ENCODE results near the gene TOM1. TPM values are rescaled to one million over a fixed set of nuclear protein-coding genes. Genes with fewer than 3 reads are reported as not detected.
A peak's percentile ranks its signal among the peaks of the same experiment; 100 is the strongest.

Gene TOM1
- total RNA-seq, 1 experiment from 2014 or later: 28.2 TPM

- Mint-ChIP-seq H3K27ac (ENCODE audit: low read depth, unreplicated experiment) (no peak overlapping the region), H3K27me3 (ENCODE audit: insufficient read depth, unreplicated experiment) (no peaks in the 10 kb centered on the region), H3K4me1 (ENCODE audit: insufficient read depth, unreplicated experiment) (peaks cover 23% of the 10 kb centered on the region), H3K4me3 (ENCODE audit: unreplicated experiment) (no peak overlapping the region), H3K36me3 (ENCODE audit: insufficient read depth, unreplicated experiment) (peaks cover 10% of the 10 kb centered on the region), H3K9me3 (ENCODE audit: unreplicated experiment) (no peaks in the 10 kb centered on the region)
- intact Hi-C loops (cut with micrococcal nuclease): no loop called here
- no peak for TF ChIP-seq CTCF (IDR thresholded peaks at IDR 0.05; ENCODE audit: unreplicated experiment)
- no peak for DNase-seq (ENCODE audit: unreplicated experiment)
- POLR2A ChIA-PET: no interaction called here
- no TSS peak for BruUV-seq (replicated peaks)
- CTCF ChIA-PET: interaction anchor here (1.0 to 2.6 kb wide), 2 partner anchors 10 to 24 kb away, joined by 3 to 10 read pairs; no protein-coding TSS in a partner anchor
These were observed 75.3 kb downstream of the TOM1 start for GRCh38 chr22:35375031-35375430.

DNA sequence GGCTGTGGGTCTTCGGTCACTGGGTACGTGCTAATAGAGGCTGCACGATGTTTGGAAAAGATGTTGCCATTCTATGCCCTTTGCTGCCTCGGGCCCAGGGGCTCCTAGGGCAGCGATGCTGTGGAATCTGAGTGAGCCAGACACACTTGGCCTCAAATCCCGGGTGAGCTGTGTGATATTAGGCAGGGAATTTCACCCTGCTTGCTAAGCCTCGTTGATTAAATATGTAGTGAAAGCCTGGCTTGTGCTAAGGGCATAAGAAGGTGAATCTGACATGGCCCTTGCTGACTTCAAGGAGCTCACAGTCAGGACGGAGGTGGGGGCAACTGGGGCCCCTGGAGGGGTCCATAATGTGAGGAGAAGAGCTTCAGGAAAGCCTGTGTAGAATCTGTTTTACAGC lies 75.8 kb downstream of the TOM1 start:
- peaks cover 28% of the 10 kb centered on the region for H3K4me1 Mint-ChIP-seq (ENCODE audit: insufficient read depth, unreplicated experiment)
- DNase-seq (ENCODE audit: unreplicated experiment): no peak
- peaks cover 10% of the 10 kb centered on the region for H3K36me3 Mint-ChIP-seq (ENCODE audit: insufficient read depth, unreplicated experiment)
- no TSS peak for BruUV-seq (replicated peaks)
- no peak overlapping the region for H3K27ac Mint-ChIP-seq (ENCODE audit: low read depth, unreplicated experiment)
- no peaks in the 10 kb centered on the region for H3K9me3 Mint-ChIP-seq (ENCODE audit: unreplicated experiment)
- TF ChIP-seq CTCF (IDR thresholded peaks at IDR 0.05; ENCODE audit: unreplicated experiment): no peak
- intact Hi-C loops (cut with micrococcal nuclease): no loop called here
- CTCF ChIA-PET: interaction anchor here (0.8 to 2.6 kb wide), 3 partner anchors 9 to 249 kb away, joined by 3 to 10 read pairs (median 4); no protein-coding TSS in a partner anchor
- POLR2A ChIA-PET: interaction anchor here (0.6 kb wide), 3 partner anchors 37 to 466 kb away, joined by 3 to 4 read pairs (median 3); no protein-coding TSS in a partner anchor
- no peak overlapping the region for H3K4me3 Mint-ChIP-seq (ENCODE audit: unreplicated experiment)
- no peaks in the 10 kb centered on the region for H3K27me3 Mint-ChIP-seq (ENCODE audit: insufficient read depth, unreplicated experiment)

GRCh38 chr22:35376728-35377472 lies 77.2 kb downstream of the TOM1 start:
- Mint-ChIP-seq H3K4me3 (ENCODE audit: unreplicated experiment) (no peak overlapping the region), H3K36me3 (ENCODE audit: insufficient read depth, unreplicated experiment) (peaks cover 5% of the 10 kb centered on the region), H3K9me3 (ENCODE audit: unreplicated experiment) (no peaks in the 10 kb centered on the region), H3K27ac (ENCODE audit: low read depth, unreplicated experiment) (peak overlapping the region; percentile 93), H3K4me1 (ENCODE audit: insufficient read depth, unreplicated experiment) (peaks cover 35% of the 10 kb centered on the region), H3K27me3 (ENCODE audit: insufficient read depth, unreplicated experiment) (no peaks in the 10 kb centered on the region)
- POLR2A ChIA-PET: interaction anchor here (0.6 to 1.5 kb wide), 5 partner anchors 39 to 1930 kb away, joined by 3 to 4 read pairs (median 3); no protein-coding TSS in a partner anchor
- intact Hi-C loops (cut with micrococcal nuclease): no loop called here
- no TSS peak for BruUV-seq (replicated peaks)
- no peak for TF ChIP-seq CTCF (IDR thresholded peaks at IDR 0.05; ENCODE audit: unreplicated experiment)
- CTCF ChIA-PET: interaction anchor here (0.6 to 2.6 kb wide), 2 partner anchors 26 to 762 kb away, joined by 3 to 10 read pairs; no protein-coding TSS in a partner anchor
- DNase-seq (ENCODE audit: unreplicated experiment): peak; percentile 98

DNA sequence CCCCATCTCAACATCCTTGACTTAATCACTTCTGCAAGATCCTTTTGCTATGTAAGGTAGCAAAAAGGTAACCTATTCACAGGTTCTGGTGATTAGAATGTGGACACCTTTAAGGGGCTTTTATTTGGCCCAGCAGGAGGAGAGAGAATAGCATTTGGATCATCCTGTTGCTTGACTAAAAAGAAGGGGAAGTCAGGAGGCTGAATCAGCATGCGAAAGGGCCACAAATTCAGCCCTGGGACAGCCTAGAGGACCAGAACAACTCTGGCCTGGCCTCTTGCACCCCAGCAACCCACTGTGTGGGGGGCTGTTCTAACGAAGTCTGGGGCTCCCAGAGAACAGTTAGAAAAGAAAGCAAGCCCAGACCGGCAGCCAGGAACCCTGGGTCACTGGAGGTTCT lies 78.0 kb downstream of the TOM1 start:
- H3K27me3 Mint-ChIP-seq (ENCODE audit: insufficient read depth, unreplicated experiment): no peaks in the 10 kb centered on the region
- DNase-seq (ENCODE audit: unreplicated experiment): no peak
- no peak overlapping the region for H3K27ac Mint-ChIP-seq (ENCODE audit: low read depth, unreplicated experiment)
- BruUV-seq (replicated peaks): no TSS peak
- no peak overlapping the region for H3K4me3 Mint-ChIP-seq (ENCODE audit: unreplicated experiment)
- no peaks in the 10 kb centered on the region for H3K9me3 Mint-ChIP-seq (ENCODE audit: unreplicated experiment)
- peaks cover 32% of the 10 kb centered on the region for H3K4me1 Mint-ChIP-seq (ENCODE audit: insufficient read depth, unreplicated experiment)
- CTCF ChIA-PET: no interaction called here
- POLR2A ChIA-PET: no interaction called here
- TF ChIP-seq CTCF (IDR thresholded peaks at IDR 0.05; ENCODE audit: unreplicated experiment): no peak
- no peaks in the 10 kb centered on the region for H3K36me3 Mint-ChIP-seq (ENCODE audit: insufficient read depth, unreplicated experiment)
- intact Hi-C loops (cut with micrococcal nuclease): no loop called here

All from MCF 10A (cell line).